GM19023 (cell line): ENCODE data around the gene ULBP1.
"Not testable (repeated sequence)": the region's sequence is repeated elsewhere in the genome, so short reads cannot be mapped to it uniquely, and the experiment has no call there.

Source experiments
- ATAC-seq: cut with Tn5 transposase; IDR thresholded peaks from one replicate; pipeline ENCODE4 v1.9.1; 2021; ENCODE audit warnings: mild to moderate bottlenecking, moderate library complexity; ENCODE audit not compliant: unreplicated experiment

ULBP1 gene

DNA sequence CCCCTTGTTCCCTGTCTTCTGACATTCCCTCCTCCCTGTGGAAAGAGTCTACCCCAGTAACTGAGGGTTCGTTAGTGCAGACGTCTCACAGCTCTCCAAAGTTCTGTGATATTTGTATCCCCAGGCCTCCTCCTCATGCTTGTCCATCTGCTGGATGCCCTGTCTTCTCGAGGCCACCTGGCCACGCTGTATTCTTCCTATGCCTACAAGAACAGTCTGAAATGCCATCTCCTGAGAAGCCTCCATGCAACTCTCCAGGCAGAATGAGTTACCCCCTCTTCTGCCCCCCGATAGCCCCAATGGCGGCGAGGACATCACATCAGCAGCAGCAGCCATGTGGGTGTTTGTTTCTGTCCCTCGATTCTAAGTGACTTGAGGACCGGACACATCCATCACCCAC is 12.6 kb upstream of the ULBP1 start:
- ATAC-seq = no peak

DNA sequence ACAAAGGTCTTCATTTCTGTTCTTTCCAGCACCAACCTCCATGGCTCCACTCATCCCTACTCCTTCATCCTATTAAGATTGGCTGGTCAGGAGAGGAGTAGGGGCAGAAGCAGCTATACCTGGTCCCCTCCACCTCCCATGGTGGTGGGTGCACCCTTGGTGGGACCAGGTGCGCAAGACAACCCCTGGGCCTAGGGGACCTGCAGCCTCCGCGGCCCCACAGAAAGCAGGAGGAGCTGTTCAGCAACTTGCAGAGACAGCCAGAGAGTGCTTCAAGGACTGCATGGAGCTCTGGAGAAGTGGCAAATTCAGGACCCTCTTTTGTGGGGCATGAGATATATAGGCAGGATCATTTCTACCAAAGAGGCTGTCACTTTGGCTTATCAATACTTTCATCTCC is 12.1 kb upstream of the ULBP1 start:
- no peak for ATAC-seq

DNA sequence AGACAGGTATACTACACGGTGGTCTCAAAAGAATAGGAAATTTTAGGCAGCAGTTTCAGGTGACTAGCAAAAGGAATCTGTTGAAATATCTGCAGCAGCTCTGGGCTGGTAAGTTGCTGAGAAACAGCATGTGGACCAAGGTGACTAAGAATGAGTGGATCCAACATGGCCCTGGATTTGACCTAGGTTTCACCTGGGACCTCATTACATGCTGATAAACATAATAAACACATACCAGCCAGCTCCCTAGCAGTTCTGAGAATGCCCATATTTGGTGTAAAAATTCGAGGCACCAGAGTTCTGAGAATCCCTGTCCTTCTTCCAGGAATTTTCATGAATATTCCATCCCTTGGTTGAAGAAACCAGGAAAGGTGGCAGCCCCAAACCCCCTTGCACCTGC is 10.4 kb upstream of the ULBP1 start:
- ATAC-seq = not testable (repeated sequence)

DNA sequence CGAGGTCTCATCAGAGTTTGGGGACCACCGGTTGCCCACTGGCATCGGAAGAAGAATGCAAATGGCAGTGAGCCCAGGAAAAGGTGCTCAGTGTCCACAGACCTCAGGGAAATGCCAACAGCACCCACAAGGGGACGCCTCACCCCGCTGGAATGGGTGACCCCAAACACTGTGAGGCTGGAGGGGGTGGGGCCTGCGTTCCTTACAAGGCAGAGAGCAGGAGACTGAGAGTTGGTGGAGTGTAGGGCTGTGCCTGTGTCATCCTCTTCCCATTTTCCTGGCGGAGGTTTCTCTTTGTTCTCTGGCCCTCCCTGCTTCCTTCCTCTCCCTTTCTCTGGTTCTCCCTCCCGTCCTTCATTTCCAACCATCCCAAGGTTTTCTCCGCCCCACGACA is 9.8 kb upstream of the ULBP1 start:
- ATAC-seq = not testable (repeated sequence)

DNA sequence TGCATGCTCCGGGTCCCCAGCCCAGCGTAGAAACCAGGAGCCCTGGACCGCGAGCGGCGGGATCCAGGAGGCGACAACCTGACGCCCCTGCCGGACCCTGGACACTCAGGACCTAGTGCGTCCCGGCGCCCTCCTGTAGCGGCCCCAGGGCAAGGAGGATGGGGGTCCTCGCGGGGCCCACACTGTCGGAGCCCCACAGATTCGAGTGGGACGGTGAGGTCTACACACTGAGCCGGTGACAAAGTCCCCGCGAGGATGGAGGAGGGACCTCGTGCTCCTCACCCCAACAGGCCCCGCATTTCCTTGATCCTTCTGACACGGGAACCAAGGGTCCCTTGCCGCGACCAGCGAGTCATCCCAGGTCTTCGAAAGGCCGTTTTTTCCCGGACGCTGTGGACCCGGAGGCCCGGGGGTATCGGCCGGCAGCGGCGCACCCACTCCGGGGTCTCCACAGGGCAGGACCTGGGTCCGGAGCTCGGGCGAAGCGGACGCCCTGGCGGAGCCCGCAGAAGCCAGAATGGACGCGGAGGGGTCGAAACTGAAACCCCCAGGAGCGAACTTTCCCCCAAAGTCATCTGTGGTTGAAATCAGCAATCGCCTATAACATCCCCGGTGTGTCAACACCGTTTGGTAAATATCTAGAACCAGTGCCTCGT is 9.3 kb upstream of the ULBP1 start:
- ATAC-seq = not testable (repeated sequence)

DNA sequence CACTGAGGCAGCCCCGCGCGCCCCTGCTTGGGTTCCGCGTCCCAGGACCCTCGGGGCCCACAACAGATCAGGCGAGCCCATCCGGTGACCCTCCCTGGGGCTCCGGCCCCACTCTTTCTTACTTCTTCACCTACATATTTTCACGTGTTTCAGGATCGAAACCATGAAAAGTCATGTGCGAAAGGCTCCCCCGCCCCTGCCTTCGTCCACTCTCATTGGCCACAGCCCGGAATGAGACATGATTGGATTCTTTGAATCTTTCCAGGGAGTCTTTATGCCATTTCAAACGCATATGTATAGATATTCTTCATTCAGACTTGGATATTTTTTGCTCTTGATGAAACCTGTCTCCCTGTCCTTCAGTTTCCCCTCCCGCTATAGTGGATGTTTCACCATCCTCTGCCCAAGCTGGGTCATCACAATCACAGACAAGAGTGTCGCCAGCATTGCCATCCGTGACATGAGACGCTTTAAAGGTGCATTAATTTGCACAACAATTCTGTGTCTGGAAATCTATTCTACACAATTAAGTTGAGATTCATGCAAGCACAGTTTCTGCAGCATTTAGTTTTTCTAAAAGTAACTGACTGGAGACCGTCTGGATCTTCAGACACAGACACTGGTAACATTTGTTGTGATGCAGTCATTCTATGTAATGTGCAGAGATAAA is 8.6 kb upstream of the ULBP1 start:
- not testable (repeated sequence) for ATAC-seq

DNA sequence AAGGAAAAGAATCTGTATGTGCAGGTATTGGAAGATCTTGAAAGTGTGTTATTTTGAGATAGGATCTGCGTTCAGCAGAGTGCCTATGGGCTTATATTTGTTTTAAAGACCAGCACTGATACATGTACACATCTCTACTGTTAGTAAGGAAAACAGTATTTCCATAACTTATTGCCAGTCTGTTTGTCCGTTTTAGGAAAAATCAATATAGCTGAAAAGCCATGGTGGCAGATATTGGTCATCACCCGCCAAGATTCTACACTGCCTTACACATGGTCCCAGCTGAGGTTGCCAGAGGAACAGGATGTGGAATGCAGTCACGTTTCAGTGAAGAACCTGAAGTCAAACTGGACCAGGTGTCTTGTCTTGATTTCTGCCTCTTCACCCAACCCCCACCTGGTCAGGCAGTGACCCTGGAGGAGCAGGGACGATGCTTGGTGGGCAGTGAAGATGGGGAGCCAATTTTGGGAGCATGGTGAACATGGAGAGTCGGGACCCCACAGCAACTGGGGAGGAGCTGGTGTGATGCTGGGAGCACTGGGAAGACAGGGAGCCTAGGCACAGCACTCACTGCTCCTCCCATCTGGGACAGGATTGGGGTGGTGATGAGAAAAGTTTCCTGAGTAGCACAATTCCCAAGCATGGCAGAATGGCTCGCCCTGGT is 8.0 kb upstream of the ULBP1 start:
- not testable (repeated sequence) for ATAC-seq

DNA sequence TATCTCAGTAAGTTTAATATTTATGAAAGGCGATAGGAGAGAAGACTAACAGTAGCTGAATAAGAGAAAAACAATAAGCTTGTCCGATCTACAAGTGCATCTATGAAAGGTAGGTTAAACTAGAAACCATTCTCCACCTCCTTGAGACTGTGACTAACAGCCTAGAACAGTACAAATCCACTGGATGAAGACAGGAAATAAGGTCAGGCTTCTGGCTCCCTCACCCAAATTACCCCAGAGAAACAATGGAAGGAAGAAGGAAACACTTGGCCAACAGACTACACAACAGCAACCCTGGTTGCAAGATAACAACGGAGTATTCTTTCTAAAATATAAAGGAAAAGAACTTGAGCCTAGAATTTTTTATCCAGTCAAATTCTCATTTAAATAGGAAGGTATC is 5.6 kb upstream of the ULBP1 start:
- not testable (repeated sequence) for ATAC-seq

DNA sequence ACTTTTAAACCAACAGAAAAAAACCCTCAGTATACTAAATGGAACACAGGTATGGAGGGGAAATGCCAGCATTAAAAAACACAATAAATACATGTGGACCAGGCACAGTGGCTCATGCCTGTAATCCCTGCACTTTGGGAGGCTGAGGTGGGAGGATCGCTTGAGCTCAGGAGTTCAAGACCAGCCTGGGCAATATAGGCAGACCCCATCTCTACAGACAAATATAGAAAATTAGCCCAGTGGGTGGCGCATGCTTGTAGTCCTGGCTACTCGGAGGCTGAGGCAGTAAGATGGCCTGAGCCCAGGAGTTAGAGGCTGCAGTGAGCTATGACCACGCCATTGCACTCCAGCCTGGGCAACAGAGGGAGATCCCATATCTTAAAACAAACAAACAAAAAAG is 3.9 kb upstream of the ULBP1 start:
- ATAC-seq = not testable (repeated sequence)

DNA sequence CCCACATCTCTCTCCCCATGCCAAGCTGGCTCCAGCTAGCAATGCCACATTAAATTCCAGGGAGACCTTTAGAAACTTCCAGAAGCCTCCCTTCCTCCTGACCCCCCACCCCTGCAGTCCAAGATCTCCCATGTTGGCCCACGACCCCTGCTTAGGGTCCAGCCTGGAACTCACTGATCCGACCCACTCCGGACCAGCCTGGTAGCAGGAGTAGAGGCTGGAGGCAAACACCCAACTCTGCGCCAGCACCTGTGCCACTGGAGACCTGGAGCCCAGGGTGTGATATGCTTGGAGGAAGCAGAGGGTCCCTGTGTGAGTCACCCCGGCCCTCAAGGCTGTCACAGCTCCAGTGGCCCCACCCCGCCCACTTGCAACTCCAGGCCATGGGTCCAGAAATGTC is 3.3 kb upstream of the ULBP1 start:
- ATAC-seq = no peak

DNA sequence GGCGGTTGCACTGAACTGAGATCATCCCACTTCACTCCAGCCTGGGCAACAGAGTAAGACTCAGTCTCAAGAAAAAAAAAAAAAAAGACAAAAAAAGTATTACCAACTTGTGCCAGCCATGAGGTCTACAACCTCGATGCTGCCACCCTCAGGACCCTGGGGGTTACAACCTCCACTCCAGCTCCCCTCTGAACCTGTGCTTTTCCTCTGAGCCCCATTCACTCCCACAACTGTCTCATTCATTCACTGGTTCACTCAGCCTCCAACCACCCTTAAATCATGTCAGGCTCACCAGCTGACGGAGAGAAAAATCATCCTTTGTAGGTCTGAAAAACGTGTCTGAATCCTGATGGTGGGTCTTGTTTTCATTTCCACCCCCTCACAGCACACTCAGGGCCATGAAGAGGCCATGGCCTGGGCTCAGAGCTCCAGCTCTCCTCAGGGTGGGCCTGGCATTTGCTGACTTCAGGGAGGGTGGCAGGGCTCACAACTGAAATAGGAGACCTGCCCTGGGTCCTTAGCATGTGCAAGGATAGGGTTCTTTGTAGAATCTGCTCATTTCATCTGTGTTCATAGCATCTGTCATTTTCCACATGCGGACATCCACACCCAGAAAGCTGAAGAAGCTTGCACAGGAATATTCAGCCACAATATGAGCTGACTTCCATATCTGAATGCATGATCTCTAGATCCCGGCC is 1.9 kb upstream of the ULBP1 start:
- ATAC-seq = no peak

DNA sequence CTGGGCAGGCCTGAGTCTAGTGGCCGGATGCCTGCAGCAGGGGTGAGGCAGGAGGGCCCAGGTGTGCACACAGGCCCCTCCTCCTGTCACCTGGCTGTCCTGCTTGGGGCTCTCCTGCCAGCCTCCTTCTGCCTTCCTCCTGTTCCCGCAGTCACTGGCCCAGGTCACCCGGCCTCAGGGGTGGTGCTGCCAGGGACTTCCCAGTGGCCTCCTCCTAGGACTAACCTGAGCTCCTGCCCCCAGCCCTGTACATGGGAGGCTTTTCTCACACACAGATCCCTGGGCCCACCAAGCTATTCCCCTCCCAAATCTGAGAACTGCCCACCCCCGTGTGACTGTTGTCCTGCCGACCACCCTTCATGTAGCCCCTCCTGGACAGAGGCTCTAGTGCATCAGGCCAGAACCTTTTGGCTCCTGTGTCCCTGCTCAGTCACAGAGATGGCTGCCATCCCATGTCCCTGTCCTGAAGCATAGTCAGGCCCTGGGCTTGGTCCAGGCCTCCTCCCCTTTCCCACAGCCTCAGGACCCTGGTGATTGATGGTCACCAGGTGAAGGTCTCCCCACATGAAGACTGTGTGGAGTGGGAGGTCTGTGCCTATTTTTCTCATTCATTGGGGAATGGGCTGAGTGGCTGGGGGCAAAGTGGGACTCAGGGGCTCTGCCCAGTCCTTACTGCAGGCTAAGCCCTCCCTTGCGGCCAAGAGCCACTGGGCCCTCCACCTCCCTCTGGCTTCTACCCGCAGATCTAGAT is 1.1 kb upstream of the ULBP1 start:
- ATAC-seq = no peak

DNA sequence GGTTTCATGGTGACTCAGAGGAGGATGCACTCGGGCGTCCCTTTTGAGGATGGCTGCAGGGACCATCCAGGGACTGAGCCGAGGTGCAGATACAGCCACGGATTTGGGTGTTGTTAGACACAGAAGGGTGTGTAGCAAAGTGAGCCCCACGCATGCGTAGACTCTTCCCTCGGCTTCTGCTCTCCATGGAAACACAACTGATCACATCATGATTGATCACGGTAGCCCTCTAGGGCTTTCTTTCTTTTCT is 606 bp upstream of the ULBP1 start:
- no peak for ATAC-seq

DNA sequence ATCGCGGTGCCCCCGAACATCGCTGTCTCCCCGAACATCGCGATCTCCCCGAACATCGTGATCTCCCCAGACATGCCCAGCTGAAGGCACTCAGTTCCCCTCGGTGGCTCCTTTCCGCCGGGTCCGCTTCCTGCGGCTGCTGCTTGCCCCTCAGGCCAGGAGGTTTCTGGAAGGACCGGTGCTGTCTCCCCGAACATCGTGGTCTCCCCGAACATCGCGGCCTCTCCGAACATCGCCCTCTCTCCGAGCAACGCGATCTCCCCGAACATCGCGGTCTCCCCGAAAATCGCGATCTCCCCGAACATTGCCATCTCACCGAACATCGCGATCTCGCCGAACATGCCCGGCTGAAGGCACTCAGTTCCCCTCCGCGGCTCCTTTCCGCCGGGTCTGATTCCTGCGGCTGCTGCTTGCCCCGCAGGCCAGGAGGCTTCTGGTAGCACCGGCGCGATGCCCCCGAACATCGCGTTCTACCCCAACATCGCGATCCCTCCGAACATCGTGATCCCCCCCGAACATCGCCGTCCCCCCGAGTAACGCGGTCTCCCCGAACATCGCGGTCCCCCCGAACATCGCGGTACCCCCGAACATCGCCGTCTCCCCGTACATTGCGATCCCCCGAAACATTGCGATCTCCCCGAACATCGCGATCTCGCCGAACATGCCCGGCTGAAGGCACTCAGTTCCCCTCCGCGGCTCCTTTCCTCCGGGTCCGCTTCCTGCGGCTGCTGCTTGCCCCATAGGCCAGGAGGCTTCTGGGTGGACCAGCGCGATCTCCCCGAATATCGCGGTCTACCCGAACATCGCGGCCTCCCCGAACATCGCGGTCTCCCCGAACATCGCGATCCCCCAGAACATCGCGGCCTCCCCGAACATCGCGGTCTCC is 808 bp downstream of the ULBP1 start:
- ATAC-seq = no peak

DNA sequence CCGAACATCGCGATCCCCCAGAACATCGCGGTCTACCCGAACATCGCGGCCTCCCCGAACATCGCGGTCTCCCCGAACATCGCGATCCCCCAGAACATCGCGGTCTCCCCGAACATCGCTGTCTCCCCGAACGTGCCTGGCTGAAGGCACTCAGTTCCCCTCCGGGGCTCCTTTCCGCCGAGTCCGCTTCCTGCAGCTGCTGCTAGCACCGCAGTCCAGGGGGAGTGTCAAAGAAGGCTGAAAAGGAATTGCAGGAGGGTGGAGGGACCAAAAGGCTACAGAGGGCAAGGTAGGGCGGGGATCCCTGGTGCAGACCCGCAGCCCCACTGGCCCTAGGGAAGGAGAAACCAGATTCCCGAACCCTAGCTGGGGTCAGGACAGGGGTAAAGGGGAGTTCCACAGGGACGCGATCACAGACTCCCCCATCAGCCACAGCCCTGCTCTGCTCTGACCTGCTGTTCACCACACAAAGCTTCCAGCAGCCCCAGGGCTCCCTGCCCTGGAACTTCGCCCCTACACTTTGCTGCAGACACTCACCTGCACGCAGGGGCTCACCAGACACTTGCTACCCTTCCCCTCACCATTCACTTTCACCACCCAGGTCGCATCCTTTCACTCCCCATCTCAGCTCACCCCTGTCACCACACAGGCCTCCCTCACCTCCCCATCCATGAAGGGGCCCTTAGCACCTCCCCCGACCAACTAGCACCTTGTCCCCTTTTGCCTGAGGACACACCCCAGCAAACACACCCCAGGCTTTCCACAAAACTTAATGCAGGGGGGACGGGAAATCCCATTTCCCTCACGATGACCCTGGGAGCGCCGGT is 1.7 kb downstream of the ULBP1 start:
- no peak for ATAC-seq

DNA sequence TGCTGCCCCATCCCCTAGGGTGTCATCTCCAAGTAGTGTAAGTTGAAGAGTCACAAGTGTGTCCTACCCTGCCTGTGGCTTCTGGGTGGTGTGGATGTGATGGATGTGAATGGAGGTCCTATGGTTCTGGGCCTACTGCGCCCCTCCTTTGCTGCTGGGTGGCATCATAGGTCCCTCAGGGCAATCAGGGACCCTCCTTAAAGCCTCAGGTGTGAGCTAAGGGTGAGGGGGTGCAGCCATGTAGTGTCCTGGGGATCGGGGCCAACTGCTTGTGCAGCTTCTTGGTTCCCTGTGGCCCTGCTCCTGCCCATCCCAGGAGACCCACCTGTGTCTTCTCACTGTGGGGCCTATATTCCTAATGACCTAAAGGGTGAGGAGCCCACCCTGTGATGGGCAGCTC is 2.6 kb downstream of the ULBP1 start:
- not testable (repeated sequence) for ATAC-seq

DNA sequence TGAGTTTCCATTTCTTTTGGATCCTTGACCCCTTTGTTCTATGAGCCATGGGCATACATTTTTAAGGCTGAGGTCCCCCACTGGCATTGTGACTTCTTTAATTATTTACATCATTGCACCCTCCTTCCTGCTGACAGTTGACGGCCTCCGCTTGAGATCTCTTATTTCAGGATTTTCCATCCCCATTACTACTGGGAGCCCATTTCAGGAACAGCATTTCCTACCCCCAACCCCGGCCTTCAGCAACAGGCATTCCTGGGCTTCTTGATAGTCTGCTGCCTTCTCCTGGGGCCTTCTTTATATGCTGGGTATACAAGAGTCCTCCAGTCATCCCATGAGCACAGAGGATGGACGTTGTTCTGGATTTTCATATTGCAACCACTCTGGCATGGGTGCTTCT is 3.8 kb downstream of the ULBP1 start:
- ATAC-seq = no peak

DNA sequence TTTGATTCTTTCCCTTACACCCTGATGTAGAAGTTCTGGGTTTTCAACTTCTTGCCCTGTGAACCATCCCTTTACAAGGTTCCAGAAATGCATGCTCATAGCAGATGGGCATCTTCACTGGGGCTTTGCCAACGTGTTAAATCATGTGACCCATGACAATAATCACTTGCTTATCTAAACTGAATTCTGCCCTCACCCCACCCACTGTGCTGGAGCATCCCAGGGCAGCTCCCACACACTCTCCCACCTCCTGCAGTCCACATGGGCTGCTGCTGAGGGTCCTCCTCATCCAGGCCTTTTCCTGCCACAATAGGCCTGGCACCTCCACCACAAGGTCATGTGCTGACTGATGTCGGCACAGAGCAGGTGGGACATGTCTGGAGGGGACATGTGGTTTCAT is 4.3 kb downstream of the ULBP1 start:
- ATAC-seq = not testable (repeated sequence)

DNA sequence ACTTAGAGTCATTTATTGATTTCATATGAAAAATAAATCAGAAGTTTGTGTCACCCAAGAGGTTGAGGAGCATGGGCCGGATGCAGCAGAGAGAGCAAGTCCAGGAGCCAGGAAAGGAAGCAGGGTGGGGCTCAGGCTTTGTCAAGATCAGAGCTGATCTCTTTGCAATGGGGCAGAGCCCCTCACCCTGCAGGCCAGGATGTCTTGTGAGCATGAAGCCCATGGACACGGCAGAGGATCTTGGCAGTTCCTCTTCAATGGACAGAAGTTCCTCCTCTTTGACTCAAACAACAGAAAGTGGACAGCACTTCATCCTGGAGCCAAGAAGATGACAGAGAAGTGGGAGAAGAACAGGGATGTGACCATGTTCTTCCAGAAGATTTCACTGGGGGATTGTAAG is 5.2 kb downstream of the ULBP1 start:
- ATAC-seq = not testable (repeated sequence)
